ENCODE data around the gene BTG4. TPM values are rescaled to one million over a fixed set of nuclear protein-coding genes. Genes with fewer than 3 reads are reported as not detected.

Gene BTG4
- total and polyA plus RNA-seq, 12 donors, result not detected

DNA sequence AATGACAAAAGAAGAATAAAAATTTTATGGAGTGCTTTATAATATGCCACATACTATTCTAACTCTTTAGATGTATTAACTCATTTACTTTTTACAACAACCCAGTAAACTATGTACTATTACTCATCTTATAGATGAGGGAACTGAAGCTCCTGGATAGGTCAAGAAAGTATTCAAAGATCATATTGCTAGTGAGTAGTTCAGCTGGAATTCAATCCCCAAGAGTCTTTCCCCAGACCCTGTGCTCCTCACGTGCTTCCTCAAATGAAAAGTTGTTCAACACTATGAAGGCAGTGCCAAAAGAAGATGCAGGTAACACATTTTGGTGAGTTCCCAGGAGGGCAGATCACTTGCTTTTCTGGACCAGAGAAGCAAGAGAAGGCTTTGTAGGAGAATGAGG lies 46.8 kb downstream of the BTG4 start:
- intact Hi-C loops (cut with DNase I), result no loop called here
- no peak for TF ChIP-seq POLR2A (IDR thresholded peaks at IDR 0.05)
- TF ChIP-seq, protein P1, sequence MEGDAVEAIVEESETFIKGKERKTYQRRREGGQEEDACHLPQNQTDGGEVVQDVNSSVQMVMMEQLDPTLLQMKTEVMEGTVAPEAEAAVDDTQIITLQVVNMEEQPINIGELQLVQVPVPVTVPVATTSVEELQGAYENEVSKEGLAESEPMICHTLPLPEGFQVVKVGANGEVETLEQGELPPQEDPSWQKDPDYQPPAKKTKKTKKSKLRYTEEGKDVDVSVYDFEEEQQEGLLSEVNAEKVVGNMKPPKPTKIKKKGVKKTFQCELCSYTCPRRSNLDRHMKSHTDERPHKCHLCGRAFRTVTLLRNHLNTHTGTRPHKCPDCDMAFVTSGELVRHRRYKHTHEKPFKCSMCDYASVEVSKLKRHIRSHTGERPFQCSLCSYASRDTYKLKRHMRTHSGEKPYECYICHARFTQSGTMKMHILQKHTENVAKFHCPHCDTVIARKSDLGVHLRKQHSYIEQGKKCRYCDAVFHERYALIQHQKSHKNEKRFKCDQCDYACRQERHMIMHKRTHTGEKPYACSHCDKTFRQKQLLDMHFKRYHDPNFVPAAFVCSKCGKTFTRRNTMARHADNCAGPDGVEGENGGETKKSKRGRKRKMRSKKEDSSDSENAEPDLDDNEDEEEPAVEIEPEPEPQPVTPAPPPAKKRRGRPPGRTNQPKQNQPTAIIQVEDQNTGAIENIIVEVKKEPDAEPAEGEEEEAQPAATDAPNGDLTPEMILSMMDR (IDR thresholded peaks at IDR 0.05), result no peak

DNA sequence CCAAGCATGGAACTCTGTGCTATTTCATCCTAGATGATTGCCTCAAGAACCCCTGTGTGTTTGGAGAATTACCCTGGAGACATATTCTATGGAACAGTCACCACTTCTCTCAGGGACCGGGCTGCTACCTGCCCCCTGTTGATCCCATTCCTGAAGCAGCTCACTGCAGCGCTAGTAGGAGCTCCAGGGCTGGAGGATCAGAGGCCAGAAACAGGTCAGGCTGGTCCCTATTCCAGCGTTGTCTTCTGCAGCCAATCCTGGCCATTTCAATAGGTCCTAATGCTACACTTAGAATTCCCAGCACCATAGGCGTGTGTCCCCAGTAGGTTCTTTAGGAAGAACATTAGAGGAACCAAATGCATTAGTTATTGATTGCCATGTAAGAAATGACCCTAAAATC lies 48.9 kb downstream of the BTG4 start:
- Histone ChIP-seq H3K4me3 (no peak overlapping the region), H3K4me1 (replicated peaks in 1 of 2) (no peaks in the 10 kb centered on the region), H3K36me3 (replicated peaks in 1 of 2) (no peaks in the 10 kb centered on the region), H3K27me3 (no peaks in the 10 kb centered on the region), H3K27ac (no peak overlapping the region), H3K9me3 (replicated peaks in 1 of 3) (no peaks in the 10 kb centered on the region)
- no peak for TF ChIP-seq POLR2A (IDR thresholded peaks at IDR 0.05)
- TF ChIP-seq, protein P1 (IDR thresholded peaks at IDR 0.05), result no peak
- 91 to 98% (median 94%) methylated on average over 4 of the region's 4 CpGs for WGBS, 4 donors
- intact Hi-C loops (cut with DNase I), result no loop called here
- DNase-seq, result no peak

More for the DNA sequence above, 46.8 kb downstream of the BTG4 start:
- Histone ChIP-seq H3K27me3 (no peaks in the 10 kb centered on the region), H3K4me1 (replicated peaks in 1 of 2) (no peaks in the 10 kb centered on the region), H3K4me3 (no peak overlapping the region), H3K27ac (no peak overlapping the region), H3K9me3 (replicated peaks in 1 of 3) (no peaks in the 10 kb centered on the region), H3K36me3 (replicated peaks in 1 of 2) (no peaks in the 10 kb centered on the region)
- 74 to 87% (median 83%) methylated on average over 1 of the region's 1 CpG for WGBS, 4 donors
- no peak for DNase-seq

DNA sequence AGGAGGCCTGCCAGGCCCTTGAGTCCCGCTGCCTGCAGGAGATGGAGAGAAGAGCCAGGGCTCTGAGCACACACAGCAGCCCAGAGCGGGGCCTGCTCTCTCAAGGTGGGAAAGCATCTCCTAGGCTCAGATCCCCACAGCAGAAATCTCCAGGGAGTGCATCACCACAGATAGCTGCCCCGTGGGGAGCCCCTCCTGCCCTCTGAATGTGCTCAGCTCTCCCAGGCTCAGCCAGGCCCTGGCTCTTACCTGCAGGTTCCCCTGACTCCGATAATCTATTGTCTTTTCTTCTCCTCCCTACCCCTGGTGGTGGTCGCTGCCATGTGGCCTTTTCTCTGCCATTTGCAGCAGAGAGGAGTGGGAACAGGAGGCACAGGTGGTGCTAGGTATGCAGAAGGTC lies 49.9 kb downstream of the BTG4 start:
- no peak overlapping the region for H3K4me3 ChIP-seq
- no peaks in the 10 kb centered on the region for H3K27me3 ChIP-seq
- H3K4me1 ChIP-seq (replicated peaks in 1 of 2), result no peaks in the 10 kb centered on the region
- no peak for DNase-seq
- no peak overlapping the region for H3K27ac ChIP-seq
- WGBS, 4 donors, result 71 to 91% (median 88%) methylated on average over 3 to 5 of the region's 5 CpGs
- H3K36me3 ChIP-seq (replicated peaks in 1 of 2), result no peaks in the 10 kb centered on the region
- TF ChIP-seq, protein P1 (IDR thresholded peaks at IDR 0.05), result no peak
- no peak for TF ChIP-seq POLR2A (IDR thresholded peaks at IDR 0.05)
- intact Hi-C loops (cut with DNase I), result no loop called here
- H3K9me3 ChIP-seq (replicated peaks in 1 of 3), result no peaks in the 10 kb centered on the region

DNA sequence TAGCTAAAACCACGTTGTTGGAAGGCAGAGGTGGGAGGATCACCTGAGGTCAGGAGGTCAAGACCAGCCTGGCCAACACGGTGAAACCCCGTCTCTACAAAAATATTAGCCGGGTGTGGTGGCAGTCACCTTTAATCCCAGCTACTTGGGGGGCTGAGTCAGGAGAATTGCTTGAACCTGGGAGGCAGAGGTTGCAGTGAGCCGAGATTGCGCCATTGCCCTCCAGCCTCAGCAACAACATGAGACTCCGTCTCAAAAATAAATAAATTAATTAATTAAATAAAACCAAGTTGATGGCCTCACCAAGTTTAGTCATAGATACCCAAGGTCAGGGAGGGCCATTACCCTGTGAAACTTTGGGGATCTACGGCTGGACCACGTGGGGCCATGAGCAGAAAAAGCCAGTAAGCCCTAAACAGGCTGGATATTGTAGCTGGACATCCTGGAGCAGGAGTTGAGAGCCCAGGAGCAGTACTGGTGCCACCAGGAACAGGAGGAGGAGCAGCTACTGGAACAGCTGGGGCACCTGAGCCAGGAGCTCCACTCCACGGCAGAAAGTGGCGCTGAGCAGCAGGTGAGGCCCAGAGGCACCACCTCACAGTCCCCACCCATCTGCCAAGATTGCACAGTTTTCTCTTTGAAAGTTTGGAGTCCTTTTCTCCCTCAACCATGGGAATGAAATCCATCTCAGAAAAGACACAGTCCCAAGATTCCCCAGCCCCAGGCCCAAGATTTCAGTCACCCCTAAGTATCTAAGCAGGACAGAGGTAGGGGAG lies 50.5 kb downstream of the BTG4 start:
- Histone ChIP-seq H3K4me1 (replicated peaks in 1 of 2) (no peaks in the 10 kb centered on the region), H3K27me3 (no peaks in the 10 kb centered on the region), H3K9me3 (replicated peaks in 1 of 3) (no peaks in the 10 kb centered on the region), H3K36me3 (replicated peaks in 1 of 2) (no peaks in the 10 kb centered on the region), H3K27ac (no peak overlapping the region), H3K4me3 (no peak overlapping the region)
- TF ChIP-seq POLR2A (IDR thresholded peaks at IDR 0.05), result no peak
- TF ChIP-seq, protein P1 (IDR thresholded peaks at IDR 0.05), result no peak
- intact Hi-C loops (cut with DNase I), result no loop called here
- WGBS, 4 donors, result 79 to 83% (median 81%) methylated on average over 10 to 11 of the region's 11 CpGs
- DNase-seq, result peak in 1 of 7 donors; percentile 14
